GM12878 (cell line): ENCODE data around the gene APBA1. TPM values are rescaled to one million over a fixed set of nuclear protein-coding genes. Genes with fewer than 3 reads are reported as not detected.

ENCODE experiments used
- ATAC-seq: fragments of 200-7000 bp; cut with Tn5 transposase; 3 replicates; pipeline ENCODE4 v1.9.1; 2020; ENCODE audit warnings: mild to moderate bottlenecking, moderate library complexity
- BruUV-seq: library from RNA; stranded (reverse); fragments of 400-500 nt; replicated peaks from 2 replicates; lab custom pipeline; 2021; lab: Mats Ljungman, UMichigan
- CTCF ChIA-PET: fragments of 300-600 bp; sonication (Branson Sonifier 250); formaldehyde crosslinking; extraction: SDS; loops from one replicate; lab custom pipeline; 2021; ENCODE audit warnings: inconsistent platforms; lab: Yijun Ruan, JAX
- POLR2A ChIA-PET: fragments of 350-600 bp; formaldehyde crosslinking; extraction: SDS; loops from one replicate; lab custom pipeline; 2021; ENCODE audit warnings: inconsistent platforms; lab: Charles Lee
- RAD21 ChIA-PET: fragments of 300-600 bp; sonication (Branson Sonifier 250); formaldehyde crosslinking; loops from one replicate; lab custom pipeline; 2023; ENCODE audit warnings: antibody characterized with exemption; ENCODE audit not compliant: unreplicated experiment; lab: Charles Lee
- SMC1A ChIA-PET: fragments of 300-600 bp; sonication (Branson Sonifier 250); formaldehyde crosslinking; loops from one replicate; lab custom pipeline; 2023; ENCODE audit not compliant: unreplicated experiment, uncharacterized antibody; lab: Charles Lee
- DNase-seq: peaks from one replicate; pipeline ENCODE4 v3.0.0-alpha.2; 2011; ENCODE audit warnings: low read depth, low spot score
- FAIRE-seq: peaks from 3 replicates; lab custom pipeline; 2011; peaks lifted over from hg19 to GRCh38; lab: Jason Lieb, UNC
- H2AFZ ChIP-seq: 2 replicates; pipeline ENCODE4 v1.6.0; 2011; ENCODE audit warnings: low read depth, low read length, control low read depth; ENCODE audit not compliant: control insufficient read depth
- H3K27ac ChIP-seq: 2 replicates; pipeline ENCODE4 v1.5.1; 2011; ENCODE audit warnings: control low read depth; ENCODE audit not compliant: control insufficient read depth, insufficient read depth
- H3K27me3 ChIP-seq, 2 experiments: replicated peaks in 1 of 2; 2 replicates each; pipeline versions ENCODE4 v1.6.0 to v1.6.1; 2011; ENCODE audit warnings: low read length in 1 of 2; ENCODE audit not compliant: control insufficient read depth in 2 of 2, insufficient read depth in 2 of 2
- H3K36me3 ChIP-seq, 2 experiments: 2 replicates each; pipeline ENCODE4 v1.5.1; 2011; ENCODE audit warnings: low read length in 1 of 2; ENCODE audit not compliant: control insufficient read depth in 2 of 2, insufficient read depth in 2 of 2
- H3K4me1 ChIP-seq: 2 replicates; pipeline ENCODE4 v1.6.1; 2011; ENCODE audit warnings: mild to moderate bottlenecking, low read length, moderate library complexity, mixed read lengths; ENCODE audit not compliant: control insufficient read depth, insufficient read depth
- H3K4me2 ChIP-seq: 2 replicates; pipeline ENCODE4 v1.6.0; 2011; ENCODE audit warnings: control low read depth; ENCODE audit not compliant: control insufficient read depth, insufficient read depth
- H3K4me3 ChIP-seq: fragments of 200-600 bp; sonication (generic); 2 replicates; pipeline ENCODE4 v1.5.1; 2016
- H3K79me2 ChIP-seq: 2 replicates; pipeline ENCODE4 v1.6.0; 2011; ENCODE audit warnings: low read length; ENCODE audit not compliant: control insufficient read depth, insufficient read depth
- H3K9ac ChIP-seq: 2 replicates; pipeline ENCODE4 v1.8.0; 2011; ENCODE audit warnings: low read length, control low read depth, mixed read lengths; ENCODE audit not compliant: control insufficient read depth, insufficient read depth
- H3K9me3 ChIP-seq: replicated peaks from 3 replicates; pipeline ENCODE4 v1.5.1; 2011; ENCODE audit warnings: mild to moderate bottlenecking, low read length; ENCODE audit not compliant: control insufficient read depth, insufficient read depth
- H4K20me1 ChIP-seq: 2 replicates; pipeline ENCODE4 v1.6.0; 2011; ENCODE audit not compliant: control insufficient read depth, insufficient read depth
- IRF5 ChIP-seq: fragments of 450-650 bp; IDR thresholded peaks from 2 replicates; pipeline ENCODE4 v1.6.1; 2017; ENCODE audit warnings: borderline replicate concordance
- MYB ChIP-seq: fragments of 150-350 bp; IDR thresholded peaks from 2 replicates; pipeline ENCODE4 v1.6.1; 2014; ENCODE audit warnings: mild to moderate bottlenecking, low read depth, low read length, borderline replicate concordance
- PKNOX1 ChIP-seq: fragments of 450-650 bp; IDR thresholded peaks from 2 replicates; pipeline ENCODE4 v1.6.1; 2016; ENCODE audit warnings: mild to moderate bottlenecking
- STAT1 ChIP-seq: fragments of 450-650 bp; conservative IDR thresholded peaks from 2 replicates; pipeline ENCODE4 v1.6.1; 2014; ENCODE audit warnings: antibody characterized with exemption, mild to moderate bottlenecking
- ZBTB33 ChIP-seq: fragments of 450-650 bp; IDR thresholded peaks from 2 replicates; pipeline ENCODE4 v1.6.1; 2017; ENCODE audit warnings: mild to moderate bottlenecking
- WGBS: methylation state at CpG from one replicate; pipeline ENCODE4 v1.1.6; 2016; ENCODE audit warnings: low lambda C conversion rate; ENCODE audit not compliant: insufficient replicate concordance, insufficient coverage; ENCODE audit errors: missing lambda C conversion rate; 5-methylcytosine and 5-hydroxymethylcytosine counted together
- in situ Hi-C: fragments of 300-500 bp; cut with MboI; formaldehyde crosslinking; loops from 9 replicates; pipeline ENCODE4 v1.14.3; 2018; ENCODE audit warnings: mixed read lengths
- intact Hi-C: fragments of 100-400 bp; cut with micrococcal nuclease; formaldehyde crosslinking; loops from one replicate; pipeline ENCODE4 v1.14.2; 2022; ENCODE audit not compliant: unreplicated experiment
- polyA plus RNA-seq, 11 experiments: library from polyadenylated mRNA; depleted of rRNA in 4 of 11; unstranded in 6 of 11; stranded (reverse) in 5 of 11; fragments of >200 nt; fragmentation: Nextera tagmentation in 4 of 11; fragmentation: Illumina TruSeq in 1 of 11; extraction: Ambion mirVana in 4 of 11; extraction: Trizol in 1 of 11; gene quantifications; 1 replicate in 1 of 11; 2 replicates in 10 of 11; pipeline versions ENCODE4 v1.2.1 to v1.2.3, GENCODE V29; 2011 to 2016; ENCODE audit warnings: inconsistent platforms in 2 of 11, missing spikeins in 2 of 11, low read depth in 1 of 11
- total RNA-seq, 4 experiments: library from RNA; depleted of rRNA in 3 of 4; stranded (reverse); fragments of >200 nt in 3 of 4; fragmentation: Illumina TruSeq in 1 of 4; extraction: Trizol in 1 of 4; gene quantifications; 2 replicates each; pipeline versions ENCODE4 v1.2.1 to v1.2.3, GENCODE V29; 2013 to 2021

APBA1 gene
- total and polyA plus RNA-seq, 10 of the 15 experiments (the other 5 are each of a cell fraction or from before 2014, with no cell fraction given) = 0.01 to 1.3 (median 0.05) TPM; not detected in 7

- H3K9ac ChIP-seq = no peak overlapping the region
- H3K4me3 ChIP-seq = no peak overlapping the region
- CTCF ChIA-PET = no interaction called here
- no peak for FAIRE-seq
- no peaks in the 10 kb centered on the region for H4K20me1 ChIP-seq
- H3K4me1 ChIP-seq = no peaks in the 10 kb centered on the region
- intact Hi-C loops = no loop called here
- no peak for DNase-seq
- H2AFZ ChIP-seq = no peak overlapping the region
- H3K9me3 ChIP-seq = no peaks in the 10 kb centered on the region
- TF ChIP-seq PKNOX1 = no peak
- no peak for TF ChIP-seq MYB
- no peak for TF ChIP-seq IRF5
- no peak for TF ChIP-seq ZBTB33
- no peak for TF ChIP-seq STAT1
- TF ChIP-seq, all 136 proteins: peak for 0
- POLR2A ChIA-PET = interaction anchor here (0.6 kb wide), 2 partner anchors 22 to 37 kb away, joined by 3 to 4 read pairs; no protein-coding TSS in a partner anchor
- RAD21 ChIA-PET = no interaction called here
- H3K79me2 ChIP-seq = no peaks in the 10 kb centered on the region
- in situ Hi-C loops = no loop called here
- SMC1A ChIA-PET = interaction anchor here (0.7 kb wide), 1 partner anchor 1081 kb away, joined by 3 read pairs; no protein-coding TSS in a partner anchor
- no peaks in the 10 kb centered on the region for H3K36me3 ChIP-seq
- no TSS peak for BruUV-seq
- no peak overlapping the region for H3K4me2 ChIP-seq
- no peak for ATAC-seq
- WGBS = 36% methylated on average over 5 of the region's 5 CpGs
- H3K27ac ChIP-seq = no peak overlapping the region
- H3K27me3 ChIP-seq = no peaks in the 10 kb centered on the region
Measured at GRCh38 chr9:69683927-69684326, 11.8 kb upstream of the APBA1 start.
